Activated naive CD8-positive, alpha-beta T cell (primary cell): Measurements from ENCODE around the gene KPNA5.
A peak's percentile ranks its signal among the peaks of the same experiment; 100 is the strongest.
"Not testable (repeated sequence)": the region's sequence is repeated elsewhere in the genome, so short reads cannot be mapped to it uniquely, and the experiment has no call there.

Experiments used
- H3K27ac Mint-ChIP-seq: one replicate; pipeline ENCODE4 v1.8.0; 2021; ENCODE audit warnings: mixed read lengths
- H3K27me3 Mint-ChIP-seq: one replicate; pipeline ENCODE4 v1.8.0; 2021; ENCODE audit warnings: mixed read lengths
- H3K36me3 Mint-ChIP-seq: one replicate; pipeline ENCODE4 v1.8.0; 2021; ENCODE audit warnings: mixed read lengths
- H3K4me1 Mint-ChIP-seq: one replicate; pipeline ENCODE4 v1.8.0; 2021; ENCODE audit warnings: low read depth, mixed read lengths
- H3K4me3 Mint-ChIP-seq: one replicate; pipeline ENCODE4 v1.8.0; 2021; ENCODE audit warnings: mild to moderate bottlenecking, mixed read lengths
- H3K9me3 Mint-ChIP-seq: one replicate; pipeline ENCODE4 v1.8.0; 2021; ENCODE audit warnings: low read depth, mixed read lengths

Gene KPNA5

GRCh38 chr6:116685437-116685993, 4.5 kb downstream of the KPNA5 start:
- no peaks in the 10 kb centered on the region for H3K9me3 Mint-ChIP-seq
- peaks cover 14% of the 10 kb centered on the region for H3K36me3 Mint-ChIP-seq
- H3K4me1 Mint-ChIP-seq = peaks cover 62% of the 10 kb centered on the region
- no peak overlapping the region for H3K4me3 Mint-ChIP-seq
- H3K27ac Mint-ChIP-seq = peak overlapping the region; percentile 50
- H3K27me3 Mint-ChIP-seq = no peaks in the 10 kb centered on the region

DNA sequence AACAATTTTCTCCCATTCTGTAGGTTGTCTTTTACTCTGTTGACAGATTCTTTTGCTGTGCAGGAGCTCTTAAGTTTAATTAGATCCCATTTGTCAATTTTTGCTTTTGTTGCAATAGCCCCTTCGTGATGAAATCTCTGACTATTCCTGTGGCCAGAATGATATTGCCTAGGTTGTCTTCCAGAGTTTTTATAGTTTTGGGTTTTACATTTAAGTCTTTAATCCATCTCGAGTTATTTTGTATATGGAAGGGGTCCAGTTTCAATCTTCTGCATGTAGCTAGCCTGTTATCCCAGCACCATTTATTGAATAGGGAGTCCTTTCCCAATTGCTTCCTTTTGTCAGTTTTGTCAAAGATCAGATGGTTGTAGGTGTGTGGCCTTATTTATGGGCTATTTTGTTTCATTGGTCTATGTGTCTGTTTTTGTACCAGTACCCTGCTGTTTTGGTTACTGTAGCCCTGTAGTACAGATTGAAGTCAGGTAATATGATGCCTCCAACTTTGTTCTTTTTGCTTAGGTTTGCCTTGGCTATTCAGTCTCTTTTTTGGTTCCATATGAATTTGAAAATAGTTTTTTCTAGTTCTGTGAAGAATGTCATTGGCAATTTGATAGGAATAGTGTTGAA, 5.6 kb downstream of the KPNA5 start:
- Mint-ChIP-seq H3K36me3 (peaks cover 17% of the 10 kb centered on the region), H3K4me1 (peaks cover 63% of the 10 kb centered on the region), H3K4me3 (peak overlapping the region; percentile 19)
- not testable (repeated sequence) for H3K27me3 Mint-ChIP-seq, H3K9me3 Mint-ChIP-seq, H3K27ac Mint-ChIP-seq

DNA sequence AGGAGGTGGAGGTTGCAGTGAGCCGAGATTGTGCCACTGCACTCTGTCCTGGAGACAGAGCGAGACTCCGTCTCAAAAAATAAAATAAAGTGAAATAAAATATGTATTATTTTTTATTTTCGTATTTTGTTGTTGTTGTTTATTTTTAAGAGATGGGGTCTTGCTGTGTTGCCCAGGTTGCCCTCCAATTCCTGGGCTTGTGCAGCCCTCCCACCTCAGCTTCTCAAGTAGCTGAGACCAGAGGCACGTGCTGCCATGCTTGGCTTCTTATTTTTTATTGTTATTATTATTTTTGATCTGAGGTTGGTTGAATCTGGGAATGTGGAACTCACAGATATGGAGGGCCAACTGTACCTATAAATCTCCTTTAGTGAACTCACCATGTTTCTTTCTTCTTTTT, 10.1 kb downstream of the KPNA5 start:
- Mint-ChIP-seq H3K4me1 (peaks cover 53% of the 10 kb centered on the region), H3K27me3 (no peaks in the 10 kb centered on the region), H3K9me3 (no peaks in the 10 kb centered on the region), H3K36me3 (peaks cover 10% of the 10 kb centered on the region), H3K4me3 (no peak overlapping the region), H3K27ac (no peak overlapping the region)

- H3K36me3 Mint-ChIP-seq, H3K27me3 Mint-ChIP-seq, H3K4me3 Mint-ChIP-seq, H3K9me3 Mint-ChIP-seq, H3K27ac Mint-ChIP-seq: not testable (repeated sequence)
- peaks cover 50% of the 10 kb centered on the region for H3K4me1 Mint-ChIP-seq
These were observed 11.9 kb downstream of the KPNA5 start for GRCh38 chr6:116692873-116693272.

- not testable (repeated sequence) for H3K27me3 Mint-ChIP-seq, H3K4me3 Mint-ChIP-seq
- peaks cover 12% of the 10 kb centered on the region for H3K36me3 Mint-ChIP-seq
These were observed 12.3 kb downstream of the KPNA5 start for GRCh38 chr6:116693275-116693674.

DNA sequence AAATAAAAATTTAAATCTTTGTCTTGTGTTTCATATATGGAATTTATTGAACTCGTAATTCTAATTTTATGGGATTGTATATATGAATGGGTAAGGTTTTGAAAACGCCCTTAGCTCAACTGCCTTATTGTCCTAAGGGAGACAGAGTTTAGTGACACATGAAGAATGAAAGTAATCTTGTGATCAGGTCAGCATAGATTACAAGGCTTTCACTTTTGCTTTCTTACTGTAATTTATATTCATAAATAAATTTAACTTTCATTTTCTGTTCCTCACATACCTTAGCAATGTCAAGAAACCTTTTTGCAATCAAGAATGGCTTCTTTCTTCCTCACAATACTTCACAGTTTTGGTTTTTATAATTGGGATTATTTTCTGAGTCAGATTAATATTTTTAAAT, 14.4 kb downstream of the KPNA5 start:
- H3K4me3 Mint-ChIP-seq = no peak overlapping the region
- no peaks in the 10 kb centered on the region for H3K27me3 Mint-ChIP-seq
- peaks cover 43% of the 10 kb centered on the region for H3K4me1 Mint-ChIP-seq
- H3K36me3 Mint-ChIP-seq = peaks cover 13% of the 10 kb centered on the region
- H3K27ac Mint-ChIP-seq = peak overlapping the region; percentile 35
- no peaks in the 10 kb centered on the region for H3K9me3 Mint-ChIP-seq

More at GRCh38 chr6:116693275-116693674, 12.3 kb downstream of the KPNA5 start:
- H3K9me3 Mint-ChIP-seq, H3K27ac Mint-ChIP-seq: not testable (repeated sequence)
- peaks cover 48% of the 10 kb centered on the region for H3K4me1 Mint-ChIP-seq

DNA sequence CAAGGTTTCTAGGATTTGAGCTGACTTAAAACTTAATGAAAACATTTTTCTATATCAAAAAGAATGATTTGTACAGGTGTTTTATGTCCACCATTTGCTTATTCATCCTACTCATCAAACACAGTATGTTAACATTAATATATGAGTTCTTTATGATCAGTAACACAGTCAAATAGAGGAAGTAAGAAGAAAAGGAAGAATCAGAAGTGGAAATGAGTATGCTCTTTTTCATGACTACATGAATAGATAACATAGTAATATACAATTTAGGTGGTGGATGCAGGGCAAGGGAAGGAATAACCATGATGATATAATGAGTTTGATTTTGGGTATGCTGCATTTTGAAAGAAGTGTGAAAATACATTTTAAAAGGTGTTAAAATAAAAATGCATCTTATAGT, 16.5 kb downstream of the KPNA5 start:
- H3K27me3 Mint-ChIP-seq = no peaks in the 10 kb centered on the region
- H3K27ac Mint-ChIP-seq = peak overlapping the region; percentile 31
- H3K4me3 Mint-ChIP-seq = no peak overlapping the region

DNA sequence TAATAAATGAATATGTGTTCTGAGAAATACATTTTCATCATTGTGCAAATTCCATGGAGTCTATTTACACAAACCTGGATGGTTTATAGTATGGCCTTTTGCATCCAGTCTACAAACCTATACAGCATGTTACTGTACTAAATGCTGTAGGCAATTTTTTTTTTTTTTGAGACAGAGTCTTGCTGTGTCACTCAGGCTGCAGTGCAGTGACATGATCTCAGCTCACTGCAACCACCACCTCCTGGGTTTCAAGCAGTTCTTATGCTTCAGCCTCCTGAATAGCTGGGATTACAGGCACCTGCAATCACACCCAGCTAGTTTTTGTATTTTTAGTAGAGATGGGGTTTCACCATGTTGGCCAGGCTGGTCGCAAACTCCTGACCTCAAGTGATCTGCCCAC, 22.9 kb downstream of the KPNA5 start:
- not testable (repeated sequence) for H3K4me1 Mint-ChIP-seq, H3K4me3 Mint-ChIP-seq, H3K27me3 Mint-ChIP-seq, H3K27ac Mint-ChIP-seq, H3K9me3 Mint-ChIP-seq
- peaks cover 18% of the 10 kb centered on the region for H3K36me3 Mint-ChIP-seq

More for the DNA sequence above, 16.5 kb downstream of the KPNA5 start:
- Mint-ChIP-seq H3K4me1 (peaks cover 43% of the 10 kb centered on the region), H3K9me3 (no peaks in the 10 kb centered on the region), H3K36me3 (peaks cover 14% of the 10 kb centered on the region)

DNA sequence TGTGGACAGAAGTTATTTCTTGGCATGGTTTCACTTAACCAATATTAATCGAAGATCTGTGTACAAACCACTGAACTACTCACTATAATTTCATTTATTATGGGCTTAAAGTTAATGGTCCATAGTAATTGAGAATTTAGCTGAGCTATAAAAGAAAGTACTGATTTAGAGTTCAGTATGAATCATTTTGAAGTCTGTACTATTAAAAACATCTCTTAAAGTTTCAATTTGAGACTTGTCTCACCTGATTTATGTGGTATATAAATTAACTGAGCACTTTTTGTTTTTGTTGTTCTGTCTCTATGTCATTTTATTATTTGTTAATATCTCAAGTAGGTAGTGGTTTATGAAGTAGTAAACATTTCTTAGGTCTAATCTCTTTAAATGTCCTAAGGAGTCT, 24.9 kb downstream of the KPNA5 start:
- Mint-ChIP-seq H3K9me3 (no peaks in the 10 kb centered on the region), H3K27ac (no peak overlapping the region), H3K4me1 (peaks cover 3% of the 10 kb centered on the region), H3K36me3 (peaks cover 17% of the 10 kb centered on the region), H3K27me3 (no peaks in the 10 kb centered on the region), H3K4me3 (no peak overlapping the region)

- no peaks in the 10 kb centered on the region for H3K9me3 Mint-ChIP-seq
- H3K27ac Mint-ChIP-seq = peak overlapping the region; percentile 3
- peaks cover 12% of the 10 kb centered on the region for H3K4me1 Mint-ChIP-seq
- peaks cover 21% of the 10 kb centered on the region for H3K36me3 Mint-ChIP-seq
- H3K27me3 Mint-ChIP-seq = no peaks in the 10 kb centered on the region
- no peak overlapping the region for H3K4me3 Mint-ChIP-seq
These were observed 33.3 kb downstream of the KPNA5 start for GRCh38 chr6:116714296-116714695.

DNA sequence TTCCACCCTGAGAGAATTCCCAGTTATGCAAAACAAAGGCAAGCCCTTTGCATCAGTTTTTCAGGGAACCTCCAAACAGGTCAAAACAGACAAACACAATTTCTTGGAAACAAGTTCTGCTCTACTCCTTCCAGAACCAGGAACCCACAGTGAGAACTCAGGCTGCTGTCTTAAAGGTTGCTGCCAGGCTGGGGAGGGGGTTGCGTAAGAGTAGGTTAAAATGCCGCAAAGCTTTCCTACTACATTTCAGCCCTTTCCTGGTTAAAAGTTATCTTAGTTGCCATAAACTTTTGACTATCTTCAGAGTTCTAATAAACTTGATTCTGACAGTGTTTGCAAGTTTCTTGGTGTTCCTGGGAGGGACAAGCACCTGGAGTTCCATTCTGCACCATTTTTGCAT, 33.8 kb downstream of the KPNA5 start:
- H3K4me1 Mint-ChIP-seq = peaks cover 12% of the 10 kb centered on the region
- no peaks in the 10 kb centered on the region for H3K9me3 Mint-ChIP-seq
- peaks cover 22% of the 10 kb centered on the region for H3K36me3 Mint-ChIP-seq
- no peaks in the 10 kb centered on the region for H3K27me3 Mint-ChIP-seq
- H3K27ac Mint-ChIP-seq = peak overlapping the region; percentile 3
- no peak overlapping the region for H3K4me3 Mint-ChIP-seq

DNA sequence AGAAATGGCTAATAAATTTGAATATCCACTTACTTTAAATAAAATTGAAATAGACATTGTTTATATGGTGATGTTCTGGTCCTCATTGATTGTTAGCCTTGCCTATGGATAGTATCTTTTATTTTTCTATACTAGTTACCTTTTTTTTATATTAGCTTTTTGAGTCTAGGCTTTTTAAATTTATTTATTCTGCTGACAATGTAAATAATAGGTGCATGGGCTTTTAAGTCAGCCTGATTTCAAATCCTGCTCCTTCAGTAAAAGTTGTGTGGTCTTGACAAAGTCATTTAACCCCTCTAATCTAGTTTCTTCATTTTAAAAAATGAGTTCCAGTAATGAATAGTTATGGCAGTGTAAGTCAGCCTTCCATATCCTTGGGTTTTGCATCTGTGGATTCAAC, 45.9 kb downstream of the KPNA5 start:
- Mint-ChIP-seq H3K36me3 (peaks cover 37% of the 10 kb centered on the region), H3K4me3 (no peak overlapping the region), H3K4me1 (no peaks in the 10 kb centered on the region)

DNA sequence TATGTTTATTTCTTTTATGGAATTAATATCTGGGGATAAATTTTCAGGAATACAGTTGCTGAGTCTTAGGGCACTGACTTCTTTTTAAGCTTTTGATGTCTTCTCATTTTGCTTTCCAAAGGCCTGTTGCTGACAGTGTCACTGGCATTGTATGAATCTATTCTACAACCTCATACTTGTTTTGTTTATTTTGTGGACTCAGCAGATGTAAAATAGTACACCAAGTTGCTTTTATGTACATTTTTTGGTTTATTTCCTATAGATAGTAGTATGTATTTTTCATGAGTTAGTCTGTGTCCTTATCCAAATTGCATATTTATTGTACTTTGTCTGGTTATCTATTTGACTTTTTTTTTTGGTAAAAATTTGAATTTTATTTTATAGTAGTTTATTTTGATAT, 49.5 kb downstream of the KPNA5 start:
- Mint-ChIP-seq H3K27me3 (no peaks in the 10 kb centered on the region), H3K27ac (no peak overlapping the region), H3K36me3 (peaks cover 36% of the 10 kb centered on the region), H3K4me1 (no peaks in the 10 kb centered on the region), H3K9me3 (peaks cover 7% of the 10 kb centered on the region), H3K4me3 (no peak overlapping the region)

More for the DNA sequence above, 45.9 kb downstream of the KPNA5 start:
- no peak overlapping the region for H3K27ac Mint-ChIP-seq
- H3K27me3 Mint-ChIP-seq = no peaks in the 10 kb centered on the region
- no peaks in the 10 kb centered on the region for H3K9me3 Mint-ChIP-seq

GRCh38 chr6:116737004-116737403, 56.0 kb downstream of the KPNA5 start:
- Mint-ChIP-seq H3K27me3 (no peaks in the 10 kb centered on the region), H3K4me3 (no peak overlapping the region), H3K4me1 (no peaks in the 10 kb centered on the region), H3K27ac (no peak overlapping the region), H3K9me3 (peaks cover 31% of the 10 kb centered on the region), H3K36me3 (peaks cover 29% of the 10 kb centered on the region)

DNA sequence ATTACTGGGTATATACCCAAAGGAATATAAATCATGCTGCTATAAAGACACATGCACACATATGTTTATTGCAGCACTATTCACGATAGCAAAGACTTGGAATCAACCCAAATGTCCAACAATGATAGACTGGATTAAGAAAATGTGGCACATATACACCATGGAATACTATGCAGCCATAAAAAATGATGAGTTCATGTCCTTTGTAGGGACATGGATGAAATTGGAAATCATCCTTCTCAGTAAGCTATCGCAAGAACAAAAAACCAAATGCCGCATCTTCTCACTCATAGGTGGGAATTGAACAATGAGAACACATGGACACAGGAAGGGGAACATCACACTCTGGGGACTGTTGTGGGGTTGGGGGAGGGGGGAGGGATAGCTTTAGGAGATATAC, 59.5 kb downstream of the KPNA5 start:
- not testable (repeated sequence) for H3K27me3 Mint-ChIP-seq, H3K27ac Mint-ChIP-seq, H3K4me3 Mint-ChIP-seq

DNA sequence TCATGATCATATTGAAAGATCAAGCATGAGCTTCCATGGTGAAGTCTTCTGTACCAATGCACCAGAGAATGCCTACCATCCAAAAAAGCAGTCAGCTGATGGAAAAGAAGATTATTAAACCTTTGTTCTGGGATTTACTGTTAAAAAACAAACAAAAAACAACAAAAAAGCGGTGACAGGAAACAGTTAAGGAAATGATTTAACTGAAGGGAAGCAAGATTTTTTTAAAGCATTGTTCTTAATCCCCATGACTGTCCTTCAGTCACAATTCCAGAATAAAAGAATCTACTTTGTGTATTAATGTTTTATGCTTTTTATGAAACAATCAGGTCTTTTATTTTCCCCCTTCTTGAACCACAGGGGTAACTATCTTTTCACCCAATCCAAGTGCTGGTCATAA, 60.6 kb downstream of the KPNA5 start:
- Mint-ChIP-seq H3K4me3 (no peak overlapping the region), H3K9me3 (peaks cover 41% of the 10 kb centered on the region), H3K36me3 (peaks cover 14% of the 10 kb centered on the region), H3K27me3 (no peaks in the 10 kb centered on the region), H3K4me1 (no peaks in the 10 kb centered on the region), H3K27ac (no peak overlapping the region)

More for the DNA sequence above, 59.5 kb downstream of the KPNA5 start:
- peaks cover 43% of the 10 kb centered on the region for H3K9me3 Mint-ChIP-seq
- not testable (repeated sequence) for H3K4me1 Mint-ChIP-seq
- peaks cover 21% of the 10 kb centered on the region for H3K36me3 Mint-ChIP-seq
